ENCODE results near the gene TMEM52. TPM values are rescaled to one million over a fixed set of nuclear protein-coding genes. Genes with fewer than 3 reads are reported as not detected.

The TMEM52 gene
- total and polyA plus RNA-seq, 9 donors = 0.42 to 3.3 (median 2.3) TPM

GRCh38 chr1:1921459-1921862 is 2.4 kb upstream of the TMEM52 start:
- Histone ChIP-seq H3K4me3 (no peak overlapping the region), H3K36me3 (no peaks in the 10 kb centered on the region), H3K9me3 (no peaks in the 10 kb centered on the region), H3K4me1 (ENCODE audit: insufficient read depth) (peaks cover 6% of the 10 kb centered on the region), H3K27ac (no peak overlapping the region), H3K27me3 (no peaks in the 10 kb centered on the region)
- intact Hi-C loops (cut with DNase I) = no loop called here
- WGBS, 3 donors = 75 to 88% (median 75%) methylated on average over 5 to 6 of the region's 6 CpGs
- peak in 1 of 5 donors; percentile 25 for DNase-seq
- TF ChIP-seq EP300 (IDR thresholded peaks at IDR 0.05) (no peak), POLR2A (IDR thresholded peaks at IDR 0.05) (no peak), CTCF (IDR thresholded peaks at IDR 0.05) (no peak)

- no peaks in the 10 kb centered on the region for H3K9me3 ChIP-seq
- TF ChIP-seq EP300 (IDR thresholded peaks at IDR 0.05) = no peak
- TF ChIP-seq POLR2A (IDR thresholded peaks at IDR 0.05) = no peak
- TF ChIP-seq CTCF (IDR thresholded peaks at IDR 0.05) = no peak
- intact Hi-C loops (cut with DNase I) = no loop called here
- no peaks in the 10 kb centered on the region for H3K36me3 ChIP-seq
- H3K27me3 ChIP-seq = no peaks in the 10 kb centered on the region
- DNase-seq = peak in 2 of 5 donors; percentile 52
- WGBS, 3 donors = 81 to 89% (median 82%) methylated on average over 27 of the region's 27 CpGs
- no peak overlapping the region for H3K27ac ChIP-seq
- no peak overlapping the region for H3K4me3 ChIP-seq
- H3K4me1 ChIP-seq (ENCODE audit: insufficient read depth) = peaks cover 6% of the 10 kb centered on the region
These were observed 1.8 kb upstream of the TMEM52 start for GRCh38 chr1:1920608-1921458.

- peaks cover 6% of the 10 kb centered on the region for H3K4me1 ChIP-seq (ENCODE audit: insufficient read depth)
- TF ChIP-seq EP300 (IDR thresholded peaks at IDR 0.05) (no peak), CTCF (IDR thresholded peaks at IDR 0.05) (no peak), POLR2A (IDR thresholded peaks at IDR 0.05) (no peak)
- peak overlapping the region; percentile 44 for H3K4me3 ChIP-seq
- 84 to 88% (median 85%) methylated on average over 6 of the region's 6 CpGs for WGBS, 3 donors
- peak overlapping the region in 1 of 2 donors; percentile 57 for H3K27ac ChIP-seq
- H3K9me3 ChIP-seq = no peaks in the 10 kb centered on the region
- no peaks in the 10 kb centered on the region for H3K36me3 ChIP-seq
- no peaks in the 10 kb centered on the region for H3K27me3 ChIP-seq
- no peak for DNase-seq
- intact Hi-C loops (cut with DNase I) = no loop called here
These were observed 1.1 kb upstream of the TMEM52 start for GRCh38 chr1:1920057-1920607.

DNA sequence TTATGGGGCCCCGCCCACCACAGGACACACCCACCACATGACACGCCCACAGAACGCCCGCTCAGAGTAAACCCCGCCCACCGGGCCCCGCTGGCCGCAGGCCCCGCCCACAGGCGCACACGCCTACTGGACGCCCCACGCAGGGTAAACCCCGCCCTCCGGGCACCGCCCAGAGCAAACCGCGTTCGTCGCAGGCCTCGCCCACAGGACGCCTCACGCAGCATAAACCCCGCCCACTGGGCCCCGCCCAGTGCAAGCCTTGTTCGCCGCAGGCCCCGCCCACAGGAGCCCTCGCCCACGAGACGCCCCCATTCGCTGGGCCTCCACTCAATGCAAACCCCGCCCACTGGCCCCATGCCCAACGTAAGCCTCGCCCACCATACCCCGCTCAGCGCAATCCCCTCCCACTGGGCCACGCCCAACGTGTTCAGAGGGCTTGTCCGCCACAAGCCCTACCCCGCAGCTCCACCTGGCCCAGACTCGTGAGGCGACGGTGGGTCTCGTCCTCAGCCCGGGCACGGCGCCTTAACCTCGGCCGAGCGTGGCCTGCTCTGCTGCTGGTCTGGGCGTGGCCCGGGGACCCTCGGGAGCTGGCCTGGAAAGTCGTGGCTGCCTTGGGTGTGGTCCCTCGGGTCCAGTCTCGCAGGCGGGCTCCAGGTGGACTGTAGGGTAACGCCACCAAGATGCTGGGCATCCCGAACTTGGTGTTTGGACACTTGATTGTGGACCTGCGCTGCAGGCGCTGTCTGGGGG is 401 bp upstream of the TMEM52 start:
- H3K9me3 ChIP-seq = no peaks in the 10 kb centered on the region
- TF ChIP-seq EP300 (IDR thresholded peaks at IDR 0.05) = no peak
- intact Hi-C loops (cut with DNase I) = no loop called here
- H3K36me3 ChIP-seq = no peaks in the 10 kb centered on the region
- no peaks in the 10 kb centered on the region for H3K27me3 ChIP-seq
- peak; percentile 98 to 100 (median 100) for DNase-seq
- peak overlapping the region; percentile 44 for H3K4me3 ChIP-seq
- peak overlapping the region in 1 of 2 donors; percentile 57 for H3K27ac ChIP-seq
- WGBS, 3 donors = 11 to 13% (median 11%) methylated on average over 48 to 62 of the region's 62 CpGs
- H3K4me1 ChIP-seq (ENCODE audit: insufficient read depth) = peaks cover 6% of the 10 kb centered on the region

Measured in ovary (tissue), 9 donors.